ENCODE data around the gene SH3RF1. TPM values are rescaled to one million over a fixed set of nuclear protein-coding genes. Genes with fewer than 3 reads are reported as not detected.

SH3RF1 gene
- total and polyA plus RNA-seq, 4 donors = 1.8 to 7.9 (median 3.5) TPM

DNA sequence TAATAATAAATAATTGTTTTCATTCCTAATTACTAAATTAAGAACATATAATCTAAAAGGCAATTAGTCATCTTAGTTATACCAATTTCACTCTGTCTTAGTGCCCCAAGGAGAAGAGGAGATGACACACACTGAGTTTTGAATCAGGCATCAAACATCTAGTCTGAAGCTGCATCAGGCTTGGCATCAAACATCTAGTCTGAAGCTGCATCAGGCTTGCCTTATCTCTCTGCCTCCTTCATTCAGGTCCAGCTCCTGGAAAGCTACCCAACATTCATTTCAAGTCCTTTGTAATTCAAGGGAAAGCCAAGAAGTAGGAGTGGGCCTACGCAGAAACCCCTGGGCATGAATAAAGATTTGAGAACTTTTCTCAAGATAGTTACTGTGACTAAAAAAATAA is 62.2 kb downstream of the SH3RF1 start:
- Histone ChIP-seq H3K9ac (ENCODE audit: low read depth in 1 of 2, low read length in 2 of 2) (no peak overlapping the region), H3K27me3 (ENCODE audit: control insufficient read depth in 4 of 4, insufficient read depth in 4 of 4, low read length in 3 of 4) (no peaks in the 10 kb centered on the region), H3K4me3 (ENCODE audit: low read depth in 1 of 3, low read length in 3 of 3) (no peak overlapping the region), H3K27ac (ENCODE audit: low read depth in 1 of 2, low read length in 2 of 2) (no peak overlapping the region), H3K36me3 (ENCODE audit: control insufficient read depth in 4 of 4, insufficient read depth in 3 of 4, low read depth in 1 of 4, low read length in 3 of 4) (peaks cover 0 to 2% (median 0%) of the 10 kb centered on the region in 4 donors), H3K9me3 (ENCODE audit: control insufficient read depth in 4 of 4, low read length in 3 of 4) (no peaks in the 10 kb centered on the region), H3K4me1 (ENCODE audit: control insufficient read depth in 4 of 4, insufficient read depth in 4 of 4, low read length in 3 of 4) (peaks cover 0 to 5% (median 2%) of the 10 kb centered on the region in 4 donors)
- no peak for DNase-seq (ENCODE audit: low spot score)
- WGBS = 99% methylated on average over 1 of the region's 1 CpG
- TF ChIP-seq HNF4G (IDR thresholded peaks at IDR 0.05) (no peak), SP1 (IDR thresholded peaks at IDR 0.05) (no peak), JUND (IDR thresholded peaks at IDR 0.05) (no peak), FOXA1 (IDR thresholded peaks at IDR 0.05) (no peak), FOXA2 (IDR thresholded peaks at IDR 0.05) (no peak), YY1 (IDR thresholded peaks at IDR 0.05) (no peak), HNF4A (conservative IDR thresholded peaks at IDR 0.05) (no peak), TAF1 (conservative IDR thresholded peaks at IDR 0.05) (no peak), GABPA (IDR thresholded peaks at IDR 0.05 in 1 of 2, conservative IDR thresholded peaks at IDR 0.05 in 1 of 2) (no peak), EGR1 (IDR thresholded peaks at IDR 0.05; ENCODE audit: low read depth in 2 of 2) (no peak), RXRA (IDR thresholded peaks at IDR 0.05) (no peak), NR2F2 (IDR thresholded peaks at IDR 0.05) (no peak), RAD21 (IDR thresholded peaks at IDR 0.05) (no peak)
- TF ChIP-seq, protein P1, sequence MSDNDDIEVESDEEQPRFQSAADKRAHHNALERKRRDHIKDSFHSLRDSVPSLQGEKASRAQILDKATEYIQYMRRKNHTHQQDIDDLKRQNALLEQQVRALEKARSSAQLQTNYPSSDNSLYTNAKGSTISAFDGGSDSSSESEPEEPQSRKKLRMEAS (IDR thresholded peaks at IDR 0.05) = no peak
- TF ChIP-seq, protein P2, sequence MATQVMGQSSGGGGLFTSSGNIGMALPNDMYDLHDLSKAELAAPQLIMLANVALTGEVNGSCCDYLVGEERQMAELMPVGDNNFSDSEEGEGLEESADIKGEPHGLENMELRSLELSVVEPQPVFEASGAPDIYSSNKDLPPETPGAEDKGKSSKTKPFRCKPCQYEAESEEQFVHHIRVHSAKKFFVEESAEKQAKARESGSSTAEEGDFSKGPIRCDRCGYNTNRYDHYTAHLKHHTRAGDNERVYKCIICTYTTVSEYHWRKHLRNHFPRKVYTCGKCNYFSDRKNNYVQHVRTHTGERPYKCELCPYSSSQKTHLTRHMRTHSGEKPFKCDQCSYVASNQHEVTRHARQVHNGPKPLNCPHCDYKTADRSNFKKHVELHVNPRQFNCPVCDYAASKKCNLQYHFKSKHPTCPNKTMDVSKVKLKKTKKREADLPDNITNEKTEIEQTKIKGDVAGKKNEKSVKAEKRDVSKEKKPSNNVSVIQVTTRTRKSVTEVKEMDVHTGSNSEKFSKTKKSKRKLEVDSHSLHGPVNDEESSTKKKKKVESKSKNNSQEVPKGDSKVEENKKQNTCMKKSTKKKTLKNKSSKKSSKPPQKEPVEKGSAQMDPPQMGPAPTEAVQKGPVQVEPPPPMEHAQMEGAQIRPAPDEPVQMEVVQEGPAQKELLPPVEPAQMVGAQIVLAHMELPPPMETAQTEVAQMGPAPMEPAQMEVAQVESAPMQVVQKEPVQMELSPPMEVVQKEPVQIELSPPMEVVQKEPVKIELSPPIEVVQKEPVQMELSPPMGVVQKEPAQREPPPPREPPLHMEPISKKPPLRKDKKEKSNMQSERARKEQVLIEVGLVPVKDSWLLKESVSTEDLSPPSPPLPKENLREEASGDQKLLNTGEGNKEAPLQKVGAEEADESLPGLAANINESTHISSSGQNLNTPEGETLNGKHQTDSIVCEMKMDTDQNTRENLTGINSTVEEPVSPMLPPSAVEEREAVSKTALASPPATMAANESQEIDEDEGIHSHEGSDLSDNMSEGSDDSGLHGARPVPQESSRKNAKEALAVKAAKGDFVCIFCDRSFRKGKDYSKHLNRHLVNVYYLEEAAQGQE (IDR thresholded peaks at IDR 0.05) = no peak
- TF ChIP-seq, protein P3, sequence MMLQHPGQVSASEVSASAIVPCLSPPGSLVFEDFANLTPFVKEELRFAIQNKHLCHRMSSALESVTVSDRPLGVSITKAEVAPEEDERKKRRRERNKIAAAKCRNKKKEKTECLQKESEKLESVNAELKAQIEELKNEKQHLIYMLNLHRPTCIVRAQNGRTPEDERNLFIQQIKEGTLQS (IDR thresholded peaks at IDR 0.05) = no peak
- TF ChIP-seq, protein P4, sequence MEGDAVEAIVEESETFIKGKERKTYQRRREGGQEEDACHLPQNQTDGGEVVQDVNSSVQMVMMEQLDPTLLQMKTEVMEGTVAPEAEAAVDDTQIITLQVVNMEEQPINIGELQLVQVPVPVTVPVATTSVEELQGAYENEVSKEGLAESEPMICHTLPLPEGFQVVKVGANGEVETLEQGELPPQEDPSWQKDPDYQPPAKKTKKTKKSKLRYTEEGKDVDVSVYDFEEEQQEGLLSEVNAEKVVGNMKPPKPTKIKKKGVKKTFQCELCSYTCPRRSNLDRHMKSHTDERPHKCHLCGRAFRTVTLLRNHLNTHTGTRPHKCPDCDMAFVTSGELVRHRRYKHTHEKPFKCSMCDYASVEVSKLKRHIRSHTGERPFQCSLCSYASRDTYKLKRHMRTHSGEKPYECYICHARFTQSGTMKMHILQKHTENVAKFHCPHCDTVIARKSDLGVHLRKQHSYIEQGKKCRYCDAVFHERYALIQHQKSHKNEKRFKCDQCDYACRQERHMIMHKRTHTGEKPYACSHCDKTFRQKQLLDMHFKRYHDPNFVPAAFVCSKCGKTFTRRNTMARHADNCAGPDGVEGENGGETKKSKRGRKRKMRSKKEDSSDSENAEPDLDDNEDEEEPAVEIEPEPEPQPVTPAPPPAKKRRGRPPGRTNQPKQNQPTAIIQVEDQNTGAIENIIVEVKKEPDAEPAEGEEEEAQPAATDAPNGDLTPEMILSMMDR (IDR thresholded peaks at IDR 0.05; ENCODE audit: low read depth, low read length, missing input control) = no peak
- TF ChIP-seq, protein P5, sequence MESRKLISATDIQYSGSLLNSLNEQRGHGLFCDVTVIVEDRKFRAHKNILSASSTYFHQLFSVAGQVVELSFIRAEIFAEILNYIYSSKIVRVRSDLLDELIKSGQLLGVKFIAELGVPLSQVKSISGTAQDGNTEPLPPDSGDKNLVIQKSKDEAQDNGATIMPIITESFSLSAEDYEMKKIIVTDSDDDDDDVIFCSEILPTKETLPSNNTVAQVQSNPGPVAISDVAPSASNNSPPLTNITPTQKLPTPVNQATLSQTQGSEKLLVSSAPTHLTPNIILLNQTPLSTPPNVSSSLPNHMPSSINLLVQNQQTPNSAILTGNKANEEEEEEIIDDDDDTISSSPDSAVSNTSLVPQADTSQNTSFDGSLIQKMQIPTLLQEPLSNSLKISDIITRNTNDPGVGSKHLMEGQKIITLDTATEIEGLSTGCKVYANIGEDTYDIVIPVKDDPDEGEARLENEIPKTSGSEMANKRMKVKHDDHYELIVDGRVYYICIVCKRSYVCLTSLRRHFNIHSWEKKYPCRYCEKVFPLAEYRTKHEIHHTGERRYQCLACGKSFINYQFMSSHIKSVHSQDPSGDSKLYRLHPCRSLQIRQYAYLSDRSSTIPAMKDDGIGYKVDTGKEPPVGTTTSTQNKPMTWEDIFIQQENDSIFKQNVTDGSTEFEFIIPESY (IDR thresholded peaks at IDR 0.05) = no peak

All from liver (tissue), 9 donors.